ENCODE data around the gene C7orf25.
A peak's percentile ranks its signal among the peaks of the same experiment; 100 is the strongest.

C7orf25 gene

GRCh38 chr7:42911454-42912447, at the start of gene C7orf25:
Gene C7orf25 (minus strand): TSS chr7:42912070. CDS start chr7:42910900, 1,170 bp downstream.
- Mint-ChIP-seq H3K27ac (peak within 1 kb of the TSS; percentile 93), H3K4me3 (peak within 1 kb of the TSS; percentile 96), H3K9me3 (no peaks in the 10 kb centered on the region), H3K36me3 (peaks cover 11% of the 10 kb centered on the region), H3K4me1 (peaks cover 69% of the 10 kb centered on the region), H3K27me3 (no peaks in the 10 kb centered on the region)

GRCh38 chr7:42961170-42961569, 49.3 kb upstream of the C7orf25 start:
- Mint-ChIP-seq H3K4me1 (peaks cover 6% of the 10 kb centered on the region), H3K36me3 (peaks cover 3% of the 10 kb centered on the region), H3K9me3 (no peaks in the 10 kb centered on the region), H3K27me3 (peaks cover 7% of the 10 kb centered on the region), H3K4me3 (no peak overlapping the region), H3K27ac (no peak overlapping the region)

GRCh38 chr7:42960762-42961161, 48.9 kb upstream of the C7orf25 start:
- Mint-ChIP-seq H3K36me3 (peaks cover 3% of the 10 kb centered on the region), H3K9me3 (no peaks in the 10 kb centered on the region), H3K27ac (no peak overlapping the region), H3K4me3 (no peak overlapping the region), H3K27me3 (peaks cover 7% of the 10 kb centered on the region), H3K4me1 (peaks cover 6% of the 10 kb centered on the region)

- no peak overlapping the region for H3K4me3 Mint-ChIP-seq
- peaks cover 3% of the 10 kb centered on the region for H3K36me3 Mint-ChIP-seq
- H3K27ac Mint-ChIP-seq, result no peak overlapping the region
- H3K4me1 Mint-ChIP-seq, result no peaks in the 10 kb centered on the region
- H3K9me3 Mint-ChIP-seq, result no peaks in the 10 kb centered on the region
- peaks cover 7% of the 10 kb centered on the region for H3K27me3 Mint-ChIP-seq
Measured at GRCh38 chr7:42959549-42959948, 47.7 kb upstream of the C7orf25 start.

- Mint-ChIP-seq H3K36me3 (peaks cover 3% of the 10 kb centered on the region), H3K4me1 (no peaks in the 10 kb centered on the region), H3K27me3 (peaks cover 7% of the 10 kb centered on the region), H3K9me3 (no peaks in the 10 kb centered on the region), H3K4me3 (no peak overlapping the region), H3K27ac (no peak overlapping the region)
Measured at GRCh38 chr7:42956062-42956461, 44.2 kb upstream of the C7orf25 start.

- H3K9me3 Mint-ChIP-seq, result no peaks in the 10 kb centered on the region
- H3K36me3 Mint-ChIP-seq, result peaks cover 3% of the 10 kb centered on the region
- no peak overlapping the region for H3K4me3 Mint-ChIP-seq
- no peaks in the 10 kb centered on the region for H3K4me1 Mint-ChIP-seq
- no peak overlapping the region for H3K27ac Mint-ChIP-seq
- H3K27me3 Mint-ChIP-seq, result peaks cover 2% of the 10 kb centered on the region
Measured at GRCh38 chr7:42953994-42954393, 42.1 kb upstream of the C7orf25 start.

GRCh38 chr7:42952328-42952727, 40.5 kb upstream of the C7orf25 start:
- no peak overlapping the region for H3K27ac Mint-ChIP-seq
- H3K36me3 Mint-ChIP-seq, result peaks cover 2% of the 10 kb centered on the region
- H3K9me3 Mint-ChIP-seq, result no peaks in the 10 kb centered on the region
- H3K4me1 Mint-ChIP-seq, result no peaks in the 10 kb centered on the region
- H3K27me3 Mint-ChIP-seq, result peaks cover 2% of the 10 kb centered on the region
- H3K4me3 Mint-ChIP-seq, result no peak overlapping the region

- Mint-ChIP-seq H3K27me3 (no peaks in the 10 kb centered on the region), H3K4me1 (peaks cover 7% of the 10 kb centered on the region), H3K9me3 (no peaks in the 10 kb centered on the region), H3K4me3 (no peak overlapping the region), H3K27ac (no peak overlapping the region), H3K36me3 (no peaks in the 10 kb centered on the region)
Measured at GRCh38 chr7:42950417-42950816, 38.5 kb upstream of the C7orf25 start.

GRCh38 chr7:42947521-42947920, 35.7 kb upstream of the C7orf25 start:
- no peaks in the 10 kb centered on the region for H3K27me3 Mint-ChIP-seq
- H3K4me3 Mint-ChIP-seq, result no peak overlapping the region
- no peak overlapping the region for H3K27ac Mint-ChIP-seq
- peaks cover 7% of the 10 kb centered on the region for H3K4me1 Mint-ChIP-seq
- no peaks in the 10 kb centered on the region for H3K9me3 Mint-ChIP-seq
- H3K36me3 Mint-ChIP-seq, result no peaks in the 10 kb centered on the region

- no peaks in the 10 kb centered on the region for H3K27me3 Mint-ChIP-seq
- H3K4me1 Mint-ChIP-seq, result peaks cover 9% of the 10 kb centered on the region
- H3K27ac Mint-ChIP-seq, result no peak overlapping the region
Measured at GRCh38 chr7:42946627-42946950, 34.7 kb upstream of the C7orf25 start.

GRCh38 chr7:42945821-42946626, 34.2 kb upstream of the C7orf25 start:
- Mint-ChIP-seq H3K9me3 (no peaks in the 10 kb centered on the region), H3K27ac (no peak overlapping the region), H3K36me3 (no peaks in the 10 kb centered on the region), H3K27me3 (no peaks in the 10 kb centered on the region), H3K4me1 (peaks cover 14% of the 10 kb centered on the region), H3K4me3 (no peak overlapping the region)

More at GRCh38 chr7:42946627-42946950, 34.7 kb upstream of the C7orf25 start:
- Mint-ChIP-seq H3K9me3 (no peaks in the 10 kb centered on the region), H3K4me3 (no peak overlapping the region), H3K36me3 (no peaks in the 10 kb centered on the region)

- Mint-ChIP-seq H3K36me3 (peaks cover 7% of the 10 kb centered on the region), H3K9me3 (no peaks in the 10 kb centered on the region), H3K27ac (peak overlapping the region; percentile 73), H3K27me3 (no peaks in the 10 kb centered on the region), H3K4me1 (peaks cover 46% of the 10 kb centered on the region), H3K4me3 (no peak overlapping the region)
Measured at GRCh38 chr7:42940985-42941847, 29.3 kb upstream of the C7orf25 start.

GRCh38 chr7:42939457-42940240, 27.8 kb upstream of the C7orf25 start:
- H3K4me3 Mint-ChIP-seq, result peak overlapping the region; percentile 63
- H3K27ac Mint-ChIP-seq, result peak overlapping the region; percentile 92

GRCh38 chr7:42935861-42936260, 24.0 kb upstream of the C7orf25 start:
- Mint-ChIP-seq H3K4me1 (peaks cover 54% of the 10 kb centered on the region), H3K4me3 (peak overlapping the region; percentile 68), H3K36me3 (peaks cover 14% of the 10 kb centered on the region), H3K27ac (peak overlapping the region; percentile 84), H3K9me3 (no peaks in the 10 kb centered on the region), H3K27me3 (no peaks in the 10 kb centered on the region)

More at GRCh38 chr7:42939457-42940240, 27.8 kb upstream of the C7orf25 start:
- peaks cover 53% of the 10 kb centered on the region for H3K4me1 Mint-ChIP-seq
- no peaks in the 10 kb centered on the region for H3K27me3 Mint-ChIP-seq
- H3K36me3 Mint-ChIP-seq, result peaks cover 12% of the 10 kb centered on the region
- H3K9me3 Mint-ChIP-seq, result no peaks in the 10 kb centered on the region
